HG02943 (cell line): ENCODE measurements around the gene TTC39C.
"Not testable (repeated sequence)": the region's sequence is repeated elsewhere in the genome, so short reads cannot be mapped to it uniquely, and the experiment has no call there.

ENCODE experiments used
- ATAC-seq: cut with Tn5 transposase; IDR thresholded peaks from one replicate; pipeline ENCODE4 v1.9.1; 2021; ENCODE audit warnings: mild to moderate bottlenecking, low read depth, moderate library complexity; ENCODE audit not compliant: unreplicated experiment

TTC39C gene

DNA sequence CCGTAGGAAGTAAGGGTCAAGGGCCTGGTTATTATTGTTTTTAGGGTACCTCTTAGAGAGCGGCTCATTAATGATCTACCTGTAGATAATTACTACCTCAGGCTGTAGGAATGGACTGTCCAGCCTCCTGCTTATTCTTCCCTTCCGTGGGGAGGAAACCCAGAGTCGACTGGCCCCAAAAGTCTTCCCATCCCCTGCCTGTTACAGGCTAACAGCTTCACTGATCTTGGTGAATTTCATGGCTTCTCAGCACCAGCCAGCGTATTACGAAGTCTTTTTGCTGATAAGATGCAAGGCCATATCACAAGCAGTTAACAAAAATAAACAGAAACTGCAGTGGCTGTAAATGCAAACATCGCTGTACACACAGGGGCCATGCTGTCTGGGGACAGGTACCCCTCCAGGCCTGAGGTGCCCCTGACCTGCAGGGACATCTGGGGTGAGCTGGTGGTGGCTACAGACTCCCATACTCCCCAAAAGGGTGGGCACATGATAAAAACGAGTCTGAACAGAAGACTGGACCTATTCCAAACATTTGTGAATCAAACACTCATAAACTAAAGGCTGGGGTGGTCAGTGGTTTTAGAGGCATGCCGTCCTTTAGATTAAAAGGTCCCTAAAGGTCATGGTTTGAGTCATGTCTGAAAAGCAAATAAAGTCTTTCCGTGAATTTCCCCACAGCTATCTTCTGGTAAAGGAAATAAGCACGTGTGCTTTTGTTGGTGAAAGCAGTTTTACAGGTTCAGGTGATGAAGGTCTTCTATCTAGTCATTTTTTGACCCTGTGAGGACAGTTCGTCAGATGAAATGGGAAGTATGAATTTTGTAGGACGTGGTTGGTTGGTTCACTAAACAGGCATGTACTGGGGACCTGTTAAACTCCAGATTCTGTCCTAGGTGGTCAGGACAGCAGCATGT, 36.7 kb downstream of the TTC39C start:
- no peak for ATAC-seq

DNA sequence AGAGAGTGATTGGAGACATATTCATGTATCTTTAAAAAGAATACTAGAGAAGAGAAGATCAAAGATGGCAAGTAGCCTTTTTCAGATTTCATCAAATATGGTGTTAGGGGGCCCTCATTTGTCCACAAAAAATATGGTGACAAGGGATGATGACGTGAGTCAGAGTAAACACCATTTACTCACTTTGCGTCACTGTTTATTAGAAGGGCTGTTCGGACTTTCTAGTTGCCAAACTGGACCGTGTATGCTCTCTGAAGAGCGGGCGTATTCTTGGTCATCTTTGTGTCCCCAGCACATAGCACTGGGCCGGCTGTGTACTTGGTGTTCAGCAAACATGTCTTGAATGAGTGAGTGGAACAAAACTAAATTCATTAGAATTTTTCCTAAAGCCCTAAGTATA, 37.5 kb downstream of the TTC39C start:
- ATAC-seq: no peak

DNA sequence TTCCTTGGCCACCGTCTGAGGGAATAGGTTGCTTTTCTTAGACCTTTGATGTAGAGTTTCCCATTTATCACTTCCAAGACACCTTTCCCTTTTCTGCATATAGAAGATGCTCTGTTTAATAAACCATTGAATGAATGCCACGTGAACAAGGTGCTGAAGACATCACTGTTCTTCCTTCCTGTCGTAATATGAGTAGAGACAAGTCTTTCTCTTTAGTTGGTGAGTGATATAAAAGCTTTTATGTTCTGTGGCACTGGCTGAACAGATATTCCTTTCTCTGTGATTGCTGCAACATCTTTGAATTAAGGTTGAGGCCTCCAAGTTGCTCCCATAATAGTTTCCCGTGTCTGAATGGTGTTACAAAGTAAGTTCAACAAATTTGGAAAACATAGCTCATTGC, 38.7 kb downstream of the TTC39C start:
- no peak for ATAC-seq

DNA sequence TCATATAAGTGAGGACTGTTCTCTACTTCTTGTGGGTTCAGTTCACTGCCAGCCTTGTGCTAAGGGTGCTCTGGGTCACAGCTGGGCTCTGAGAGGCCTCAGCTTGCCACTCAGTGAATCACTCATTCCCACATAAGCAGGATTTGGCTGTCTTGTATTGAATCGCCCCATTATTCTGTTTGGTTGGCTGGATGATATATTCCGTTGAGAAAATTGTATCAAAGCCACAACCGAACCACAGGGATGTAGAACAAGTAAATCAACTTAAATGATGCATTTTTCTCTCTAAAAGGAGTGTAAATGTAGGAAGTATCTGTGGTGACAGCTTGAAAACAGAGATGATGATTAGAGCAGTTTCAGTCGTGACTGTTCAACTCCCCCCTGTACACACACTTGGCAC, 39.6 kb downstream of the TTC39C start:
- no peak for ATAC-seq

DNA sequence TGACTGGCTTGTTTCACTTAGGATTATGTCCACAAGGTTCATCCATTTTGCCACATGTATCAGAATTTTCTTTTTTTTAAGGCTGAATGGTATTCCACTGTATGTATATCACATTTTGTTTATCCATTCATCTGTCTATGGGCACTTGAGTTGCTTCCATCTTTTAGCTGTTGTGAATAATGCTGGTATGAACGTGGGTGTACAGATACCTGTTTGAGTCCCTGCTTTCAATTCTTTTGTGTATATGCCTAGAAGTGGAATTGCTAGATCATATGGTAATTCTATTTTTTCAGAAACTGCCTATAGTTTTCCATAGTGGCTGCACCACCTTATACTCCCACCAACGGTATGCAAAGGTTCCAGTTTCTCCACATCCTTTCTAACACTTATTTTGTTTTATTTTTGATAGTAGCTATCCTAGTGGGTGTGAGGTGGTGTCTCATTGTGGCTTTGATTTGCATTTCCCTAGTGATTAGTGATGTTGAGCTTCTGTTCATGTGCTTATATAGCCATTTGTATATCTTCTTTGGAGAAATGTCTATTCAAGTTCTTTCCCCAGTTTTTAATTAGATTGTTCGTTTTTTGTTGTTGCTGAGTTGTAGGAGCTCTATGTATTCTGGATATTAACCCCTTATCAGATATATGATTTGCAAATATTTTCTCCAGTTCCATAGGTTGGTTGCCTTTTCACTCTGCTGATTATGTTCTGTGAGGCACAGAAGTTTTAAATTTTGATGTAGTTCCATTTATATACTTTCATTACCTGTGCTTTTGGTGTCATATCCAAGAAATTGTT, 40.7 kb downstream of the TTC39C start:
- no peak for ATAC-seq

DNA sequence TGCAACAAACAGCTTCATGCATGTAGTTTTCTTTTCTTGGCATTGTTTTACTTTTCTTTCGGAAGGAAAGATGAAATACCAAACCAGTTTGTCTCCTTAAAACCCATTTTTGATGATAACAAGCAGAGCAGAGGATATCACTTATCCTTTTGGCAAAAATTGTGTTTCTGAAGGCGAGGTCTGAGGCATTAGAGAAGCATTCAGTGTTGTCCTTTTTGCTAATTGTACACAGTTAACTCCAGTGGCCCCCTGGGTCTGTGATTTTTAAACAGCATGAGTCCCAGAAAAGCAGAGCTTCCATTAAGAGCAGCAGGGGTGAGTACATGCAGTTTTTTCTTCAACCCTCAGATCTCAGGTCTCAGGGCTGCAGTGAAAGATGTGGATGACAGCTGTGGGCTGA, 41.3 kb downstream of the TTC39C start:
- no peak for ATAC-seq

DNA sequence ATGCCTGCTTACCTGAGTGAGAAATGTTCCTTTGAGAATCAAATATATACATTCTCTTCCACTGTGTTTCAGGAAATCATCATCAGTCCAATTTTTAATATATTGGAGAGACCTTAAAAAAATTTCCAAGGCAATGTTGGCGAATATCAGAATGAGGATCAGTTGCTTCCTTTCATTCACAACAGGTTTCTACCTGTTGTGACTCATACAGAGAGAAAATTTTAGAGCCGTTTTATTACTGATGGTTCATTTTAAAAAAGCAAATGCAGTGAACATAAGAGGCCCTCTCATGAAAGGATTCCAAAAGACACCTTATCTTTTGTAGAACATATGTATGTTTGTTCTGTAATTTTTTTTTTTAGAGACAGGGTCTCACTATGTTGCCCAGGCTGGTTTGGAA, 42.0 kb downstream of the TTC39C start:
- ATAC-seq: no peak

DNA sequence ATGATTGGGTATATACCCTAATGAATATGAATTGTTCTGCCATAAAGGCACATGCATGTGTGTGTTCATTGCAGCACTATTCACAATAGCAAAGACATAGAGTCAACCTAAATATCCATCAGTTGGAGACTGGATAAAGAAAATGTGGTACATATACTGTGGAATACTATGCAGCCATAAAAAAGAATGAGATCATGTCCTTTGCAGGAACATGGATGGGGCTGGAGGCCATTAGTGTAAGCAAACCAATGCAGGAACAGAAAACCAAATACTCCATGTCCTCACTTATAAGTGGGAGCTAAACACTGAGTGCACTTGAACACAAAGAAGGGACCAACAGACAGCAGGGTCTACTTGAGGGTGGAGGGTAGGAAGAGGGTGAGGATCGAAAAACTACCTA, 43.2 kb downstream of the TTC39C start:
- no peak for ATAC-seq

DNA sequence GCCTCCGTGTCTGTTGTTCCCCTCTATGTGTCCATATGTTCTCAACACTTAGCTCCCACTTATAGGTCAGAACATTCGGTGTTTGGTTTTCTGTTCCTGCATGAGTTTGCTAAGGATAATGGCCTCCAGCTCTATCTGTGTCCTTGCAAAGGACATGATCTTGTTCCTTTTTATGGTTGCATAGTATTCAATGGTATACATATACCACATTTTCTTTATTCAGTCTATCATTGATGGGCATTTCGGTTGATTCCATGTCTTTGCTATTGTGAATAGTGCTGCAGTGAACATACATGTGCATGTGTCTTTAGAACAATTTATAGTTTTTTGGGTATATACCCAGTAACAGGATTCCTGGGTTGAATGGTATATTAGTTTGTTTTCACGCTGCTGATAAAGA, 44.8 kb downstream of the TTC39C start:
- not testable (repeated sequence) for ATAC-seq

DNA sequence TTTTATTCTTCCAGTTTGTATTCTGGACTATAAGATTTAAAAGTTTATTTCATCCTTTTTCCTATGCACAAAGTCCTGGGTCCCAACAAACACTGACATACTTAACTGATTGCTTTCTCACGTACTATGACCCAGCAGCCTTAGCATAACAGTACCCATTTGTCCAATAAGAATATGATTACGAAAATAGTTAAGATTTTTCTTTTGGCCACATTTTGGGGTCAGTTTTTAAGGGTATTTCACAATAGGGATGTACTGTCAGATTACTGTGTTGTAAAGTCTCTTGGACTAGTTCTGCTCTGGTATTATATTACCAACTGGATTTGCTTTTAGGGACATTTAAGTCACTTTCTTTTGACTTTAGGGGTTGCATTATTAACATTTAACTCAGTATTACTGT, 46.1 kb downstream of the TTC39C start:
- ATAC-seq: no peak

DNA sequence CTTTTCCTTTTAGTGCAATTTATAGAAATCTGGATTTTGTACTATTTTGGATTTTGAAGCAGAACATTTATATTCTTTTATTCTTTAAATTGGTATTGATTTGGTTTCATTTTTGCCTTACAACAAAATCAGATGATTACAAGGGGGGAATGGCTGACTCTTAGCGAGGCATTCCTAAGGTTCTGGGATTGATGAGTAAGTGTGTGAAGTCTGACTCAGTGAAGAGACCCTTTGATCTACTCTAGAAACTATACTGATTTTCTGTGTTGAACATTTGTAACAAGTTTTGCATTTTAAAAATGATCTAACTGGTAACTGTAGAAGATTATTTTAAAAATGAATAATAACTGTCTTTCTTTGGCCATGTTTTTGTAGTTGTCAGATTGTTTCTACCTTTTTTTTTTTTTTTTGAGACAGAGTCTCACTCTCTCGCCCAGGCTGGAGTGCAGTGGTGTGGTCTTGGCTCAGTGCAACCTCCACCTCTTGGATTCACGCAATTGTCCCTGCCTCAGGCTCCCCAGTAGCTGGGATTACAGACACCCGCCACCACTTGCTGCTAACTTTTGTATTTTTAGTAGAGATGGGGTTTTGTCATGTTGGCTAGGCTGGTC, 48.7 kb downstream of the TTC39C start:
- ATAC-seq: no peak

DNA sequence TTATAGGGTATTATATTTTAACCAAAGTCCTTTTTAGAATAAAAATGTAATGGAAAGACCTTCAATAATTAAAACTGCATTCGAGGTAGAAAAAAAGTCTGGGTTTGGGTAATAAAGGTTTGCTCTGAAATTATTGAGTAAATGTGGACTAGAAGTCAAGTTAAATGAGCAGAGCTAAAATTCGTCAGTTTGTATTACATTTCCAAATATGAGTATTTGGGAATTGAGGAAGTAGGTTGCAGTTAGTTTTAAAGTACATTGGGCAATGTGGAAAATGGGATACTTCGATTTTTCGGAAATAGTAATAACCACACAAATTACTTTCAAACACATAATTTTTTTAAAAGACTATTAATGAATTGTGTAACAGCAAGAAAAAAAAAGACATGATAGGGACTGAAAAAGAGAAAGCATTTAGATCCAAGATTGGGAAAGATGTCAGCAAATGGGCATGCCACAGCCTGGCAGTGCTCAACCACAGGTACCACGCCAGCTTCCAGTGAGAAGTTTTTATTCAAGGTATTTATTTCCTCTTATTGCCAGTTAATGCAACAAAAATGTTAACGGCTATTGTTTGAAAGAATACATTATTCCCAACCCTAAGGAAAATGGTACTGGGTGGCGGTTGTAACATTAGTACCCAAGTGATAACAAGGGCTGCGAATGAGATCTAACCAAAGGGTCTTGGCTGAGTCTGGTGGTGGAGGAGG, 50.0 kb downstream of the TTC39C start:
- ATAC-seq: no peak

DNA sequence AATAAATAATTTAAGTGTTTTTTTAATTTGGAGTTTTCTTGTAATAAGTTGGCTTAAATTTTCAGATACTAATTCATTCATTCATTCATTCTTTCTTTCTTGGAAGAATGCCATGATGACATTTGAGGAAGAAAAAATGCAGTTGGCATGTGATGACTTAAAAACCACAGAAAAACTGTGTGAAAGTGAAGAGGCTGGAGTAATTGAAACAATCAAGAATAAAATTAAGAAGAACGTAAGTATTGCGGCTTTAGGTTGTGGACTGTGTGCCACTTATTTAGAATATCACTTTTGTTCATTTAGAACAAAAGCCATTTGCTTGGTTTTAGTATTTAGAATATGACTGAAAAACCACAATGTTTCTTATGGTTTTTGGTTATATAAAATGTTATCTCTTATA, 51.4 kb downstream of the TTC39C start:
- ATAC-seq: no peak

DNA sequence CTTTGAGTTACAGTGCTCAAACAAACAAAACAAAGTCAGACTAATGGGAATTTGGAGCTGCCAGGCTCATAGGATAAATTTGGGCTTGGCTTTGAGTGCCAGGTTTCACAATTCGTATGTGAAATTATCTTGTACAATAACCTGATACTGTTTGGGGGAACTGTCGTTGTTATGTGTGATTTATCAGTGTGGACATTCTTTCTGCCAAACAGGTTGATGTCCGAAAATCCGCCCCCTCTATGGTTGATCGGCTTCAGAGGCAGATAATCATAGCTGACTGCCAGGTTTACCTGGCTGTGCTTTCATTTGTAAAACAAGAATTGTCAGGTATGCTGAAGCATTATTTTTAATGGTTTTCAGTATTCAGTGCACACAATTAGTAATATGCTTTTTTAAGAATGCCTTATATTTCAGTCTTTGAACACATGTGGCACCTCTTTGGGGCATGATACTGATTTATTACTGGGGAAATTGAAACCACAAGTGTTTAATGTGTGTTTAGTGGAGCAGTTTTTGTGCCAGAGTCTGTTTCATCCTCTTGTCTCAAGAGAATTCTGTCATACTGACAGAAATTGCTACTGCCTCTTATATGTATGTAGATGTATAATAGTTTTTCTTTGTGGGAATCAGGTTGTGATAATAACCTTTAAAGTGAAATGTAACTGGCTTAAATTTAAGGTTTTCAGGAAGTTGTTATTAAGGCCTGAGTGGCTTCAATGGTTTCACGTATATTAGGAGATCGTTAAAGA, 54.6 kb downstream of the TTC39C start:
- no peak for ATAC-seq

DNA sequence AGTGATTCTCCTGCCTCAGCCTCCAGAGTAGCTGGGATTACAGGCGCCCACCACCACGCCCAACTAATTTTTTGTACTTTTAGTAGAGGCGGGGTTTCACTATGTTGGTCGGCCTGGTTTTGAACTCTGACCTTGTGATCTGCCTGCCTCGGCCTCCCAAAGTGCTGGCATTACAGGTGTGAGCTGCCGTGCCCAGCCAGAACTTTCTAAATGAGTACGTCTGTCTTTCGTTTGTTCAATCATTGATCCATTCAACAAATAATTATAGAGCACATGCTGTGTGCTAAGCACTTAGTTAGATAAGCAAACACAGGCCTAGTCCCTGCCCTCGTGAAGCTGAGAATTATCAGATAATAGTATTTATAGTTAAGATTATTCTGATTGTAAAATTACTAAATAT, 56.5 kb downstream of the TTC39C start:
- ATAC-seq: no peak

DNA sequence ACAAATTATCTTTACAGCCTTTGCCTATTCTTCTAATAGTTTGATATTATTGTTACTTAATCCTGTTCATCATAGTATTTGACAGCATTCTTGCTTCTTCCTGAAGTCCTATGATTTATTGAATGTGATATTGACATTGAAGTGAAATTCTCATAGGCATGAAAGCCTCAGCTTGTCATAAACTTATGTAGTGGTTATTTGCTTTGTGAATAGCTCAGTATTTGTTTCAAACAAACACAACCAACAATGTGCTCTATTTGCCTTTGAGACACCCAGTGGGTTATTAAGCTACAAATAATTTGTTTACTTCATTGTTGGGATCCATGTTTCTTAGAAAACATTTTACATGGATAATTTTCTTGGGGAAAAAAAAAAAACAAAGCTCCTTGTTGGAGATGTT, 57.2 kb downstream of the TTC39C start:
- no peak for ATAC-seq

DNA sequence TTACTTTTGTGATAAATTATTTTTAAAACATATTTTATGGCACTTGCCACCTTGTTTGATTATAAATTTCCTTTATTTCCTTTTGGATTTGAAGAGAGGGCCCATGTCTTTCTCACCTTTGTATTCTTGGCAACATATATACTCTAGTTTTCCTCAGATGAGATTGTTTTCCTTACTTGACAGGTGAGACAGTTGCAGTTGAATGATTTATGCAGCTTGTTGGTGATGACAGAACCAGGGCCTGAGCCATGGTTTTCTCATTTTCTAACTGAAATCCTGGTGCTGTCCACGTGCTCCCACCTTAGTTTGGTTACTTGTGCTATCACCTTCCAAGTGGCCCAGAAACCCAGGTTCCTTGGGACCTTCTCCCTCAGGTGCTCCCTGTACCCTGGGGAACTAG, 58.2 kb downstream of the TTC39C start:
- ATAC-seq: no peak

DNA sequence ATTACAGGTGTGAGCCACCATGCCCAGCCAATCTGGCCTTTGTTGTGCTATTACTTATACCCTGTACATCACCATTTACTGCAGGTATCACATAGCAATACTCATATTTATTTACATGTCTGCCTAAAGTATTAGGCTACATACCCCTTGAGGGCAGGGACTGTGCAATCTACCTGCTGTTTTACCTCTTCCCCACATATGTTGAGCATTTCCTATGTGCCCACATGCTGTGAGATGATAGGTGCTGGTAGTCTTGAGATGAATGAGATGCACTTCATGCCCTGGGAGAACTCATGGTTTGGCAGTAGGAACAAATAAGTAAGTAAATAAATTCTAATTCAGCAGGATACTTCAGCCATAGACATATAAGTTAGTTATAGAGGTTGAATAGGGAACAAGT, 59.2 kb downstream of the TTC39C start:
- no peak for ATAC-seq

DNA sequence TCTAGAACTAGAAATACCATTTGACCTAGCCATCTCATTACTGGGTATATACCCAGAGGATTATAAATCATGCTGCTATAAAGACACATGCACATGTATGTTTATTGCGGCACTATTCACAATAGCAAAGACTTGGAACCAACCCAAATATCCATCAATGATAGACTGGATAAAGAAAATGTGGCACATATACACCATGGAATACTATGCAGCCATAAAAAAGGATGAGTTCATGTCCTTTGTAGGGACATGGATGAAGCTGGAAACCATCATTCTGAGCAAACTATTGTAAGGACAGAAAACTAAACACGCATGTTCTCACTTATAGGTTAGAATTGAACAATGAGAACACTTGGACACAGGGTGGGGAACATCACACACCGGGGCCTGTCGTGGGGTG, 60.2 kb downstream of the TTC39C start:
- not testable (repeated sequence) for ATAC-seq
